HG03196 (cell line): ENCODE data around the gene PTP4A2.
A peak's percentile ranks its signal among the peaks of the same experiment; 100 is the strongest.

Experiments
- ATAC-seq: cut with Tn5 transposase; IDR thresholded peaks from one replicate; pipeline ENCODE4 v1.9.1; 2021; ENCODE audit not compliant: unreplicated experiment

Gene PTP4A2

DNA sequence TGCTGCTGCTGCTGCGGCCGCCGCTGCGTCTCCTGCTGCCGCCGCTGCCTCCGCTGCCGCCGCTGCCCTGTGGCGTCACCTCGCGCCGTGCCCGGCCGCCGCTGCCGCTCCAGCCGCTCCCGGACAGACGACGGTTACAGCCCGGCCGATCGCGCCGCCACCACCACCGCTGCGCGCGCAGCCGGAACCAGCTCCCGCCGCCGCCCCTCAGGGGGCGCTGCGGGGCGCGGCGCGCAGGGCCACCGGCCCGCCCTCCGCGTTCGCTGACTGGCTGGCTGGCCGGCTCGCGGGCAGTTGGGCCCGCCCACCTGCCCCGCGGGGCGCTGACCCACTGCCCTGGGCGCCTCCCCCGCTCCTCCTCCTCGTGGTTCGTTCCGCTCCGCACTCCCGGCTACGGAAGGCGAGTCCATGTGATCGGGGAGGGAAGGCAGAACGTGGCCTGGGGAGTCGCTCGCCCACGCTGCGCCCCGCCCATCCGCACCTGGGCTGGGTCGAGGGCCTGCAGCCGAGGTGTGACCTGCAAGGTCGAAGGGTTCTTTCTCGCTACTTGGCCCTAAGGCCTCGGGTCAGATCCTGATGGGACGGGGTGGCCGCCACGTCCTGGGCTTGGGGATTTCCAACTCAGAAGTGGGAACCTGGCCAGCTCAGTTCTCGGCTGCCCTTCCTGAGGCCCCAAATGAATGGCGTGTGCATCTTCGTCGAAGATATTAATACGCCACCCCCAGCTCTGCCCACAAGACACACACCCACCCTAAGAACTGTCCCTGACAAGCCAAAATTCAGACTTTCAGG, at the start of gene PTP4A2:
Gene PTP4A2, minus strand, starts transcription at position 185 of the 792 bp plus-strand sequence. CDS start 19,303 bp downstream, outside the sequence.
- peak; percentile 68 for ATAC-seq

DNA sequence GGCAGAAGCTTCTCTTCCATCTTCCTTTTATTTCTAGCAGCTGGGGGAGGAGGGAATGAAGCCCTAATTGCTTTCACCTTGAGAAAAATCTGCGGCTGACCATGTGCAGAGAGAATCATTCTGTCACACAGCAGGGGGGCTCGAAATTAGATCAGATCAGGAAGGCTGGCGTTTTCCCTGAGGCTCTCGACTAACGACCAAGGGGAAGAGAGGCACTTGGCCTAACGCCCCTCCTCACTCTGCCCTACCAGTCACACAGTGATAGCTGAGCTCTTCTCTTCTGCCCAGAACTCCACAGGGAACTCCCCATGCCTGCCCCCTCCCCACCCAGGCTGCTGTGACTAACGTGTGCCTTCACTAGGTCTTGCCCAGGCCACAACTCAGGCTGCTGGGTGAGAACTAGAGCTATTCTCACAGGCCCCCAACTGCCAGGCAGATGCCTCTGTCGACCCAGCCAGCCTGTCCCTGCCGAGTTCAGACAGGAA, 49.0 kb upstream of the PTP4A2 start:
- ATAC-seq: no peak

DNA sequence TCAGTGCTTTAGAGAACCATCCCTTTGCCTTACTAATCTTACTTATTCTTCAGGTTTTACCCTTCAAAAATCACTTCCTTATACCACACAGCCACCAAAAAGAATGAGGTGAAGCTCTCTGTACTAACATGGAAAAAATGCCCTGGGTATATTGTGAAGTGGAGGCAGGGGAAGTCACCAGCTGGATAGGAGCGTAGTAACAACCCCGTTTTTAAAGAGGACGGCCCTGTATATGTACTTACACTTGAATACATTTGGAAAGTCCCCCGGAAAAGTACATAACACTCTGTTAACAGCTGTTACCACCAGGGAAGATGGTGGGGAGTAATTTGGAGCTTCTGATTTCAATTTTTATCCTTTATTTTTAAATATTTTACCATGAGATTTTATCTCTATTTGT, 47.3 kb upstream of the PTP4A2 start:
- ATAC-seq: peak; percentile 44

DNA sequence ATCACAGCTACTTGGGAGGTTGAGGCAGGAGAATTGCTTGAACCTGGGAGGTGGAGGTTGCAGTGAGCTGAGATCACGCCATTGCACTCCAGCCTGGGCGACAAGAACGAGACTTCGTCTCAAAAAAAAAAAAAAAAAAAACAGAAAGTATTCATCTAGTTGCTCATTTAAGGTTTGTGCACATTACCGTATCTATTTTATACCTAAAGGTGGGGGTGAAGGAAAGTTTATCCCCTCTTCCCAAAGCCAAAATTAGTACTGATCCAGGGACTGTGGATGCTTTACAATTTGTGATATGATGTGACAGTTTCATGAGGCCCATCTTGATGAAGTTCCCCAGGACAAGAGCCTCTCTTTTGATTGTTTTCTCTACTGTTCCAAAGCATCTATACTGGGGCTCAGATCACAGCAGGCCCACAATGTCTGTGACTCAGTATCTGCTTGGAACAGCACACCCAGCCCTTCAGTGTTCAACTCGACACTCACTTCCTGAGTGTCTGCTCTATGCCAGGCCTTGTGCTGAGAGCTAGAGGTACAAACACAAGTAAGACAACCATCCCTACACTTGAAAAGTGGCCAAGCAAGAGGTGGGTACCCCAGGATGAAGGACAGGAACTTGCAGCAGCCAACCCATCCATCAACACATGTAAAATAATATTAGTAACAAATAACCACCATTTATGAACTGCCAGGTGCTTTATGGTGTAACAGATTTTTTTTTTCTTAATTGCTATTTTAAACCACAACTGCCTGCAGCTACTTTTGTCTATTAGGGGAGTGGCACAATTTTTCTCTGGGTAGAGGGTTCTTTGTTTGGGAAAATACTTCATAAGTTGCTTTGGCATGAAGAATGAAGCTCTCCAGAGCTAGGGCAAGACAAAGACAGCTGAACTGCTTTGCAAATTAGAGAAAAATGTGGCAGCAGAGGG, 46.5 kb upstream of the PTP4A2 start:
- ATAC-seq: no peak

DNA sequence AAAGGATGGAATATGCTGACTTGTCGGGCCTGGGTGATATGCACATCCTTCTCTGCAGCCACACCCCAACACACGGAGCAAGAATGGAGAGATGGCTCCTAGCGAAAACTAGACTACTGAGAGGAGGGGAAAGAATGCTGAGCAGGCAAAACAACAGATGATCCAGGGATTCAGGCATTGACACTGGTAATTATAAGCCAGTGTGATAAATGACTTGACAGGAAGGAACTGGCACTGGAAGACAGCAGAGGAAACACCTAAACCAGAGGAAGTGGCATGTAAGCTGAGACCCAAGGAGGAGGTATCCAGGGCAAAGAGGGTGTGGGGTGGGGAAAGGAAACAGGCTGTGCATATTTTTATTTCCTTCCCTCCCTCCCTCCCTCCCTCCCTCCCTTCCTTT, 43.8 kb upstream of the PTP4A2 start:
- no peak for ATAC-seq

DNA sequence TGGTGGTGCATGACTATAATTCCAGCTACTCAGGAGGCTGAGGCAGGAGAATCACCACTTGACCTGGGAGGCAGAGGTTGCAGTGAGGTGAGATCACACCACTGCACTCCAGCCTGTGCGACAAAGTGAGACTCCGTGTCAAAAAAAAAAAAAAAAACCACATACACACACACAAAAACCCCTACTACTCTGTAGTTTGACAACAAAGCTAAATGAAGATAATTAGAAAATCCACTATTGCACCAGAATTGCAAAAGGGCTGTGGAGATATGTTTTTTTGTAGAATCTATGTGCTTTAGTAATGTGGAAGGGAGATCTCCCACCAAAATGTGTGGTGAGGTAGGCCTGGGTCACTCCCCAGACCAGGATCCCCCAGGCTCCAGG, 43.3 kb upstream of the PTP4A2 start:
- ATAC-seq: no peak

DNA sequence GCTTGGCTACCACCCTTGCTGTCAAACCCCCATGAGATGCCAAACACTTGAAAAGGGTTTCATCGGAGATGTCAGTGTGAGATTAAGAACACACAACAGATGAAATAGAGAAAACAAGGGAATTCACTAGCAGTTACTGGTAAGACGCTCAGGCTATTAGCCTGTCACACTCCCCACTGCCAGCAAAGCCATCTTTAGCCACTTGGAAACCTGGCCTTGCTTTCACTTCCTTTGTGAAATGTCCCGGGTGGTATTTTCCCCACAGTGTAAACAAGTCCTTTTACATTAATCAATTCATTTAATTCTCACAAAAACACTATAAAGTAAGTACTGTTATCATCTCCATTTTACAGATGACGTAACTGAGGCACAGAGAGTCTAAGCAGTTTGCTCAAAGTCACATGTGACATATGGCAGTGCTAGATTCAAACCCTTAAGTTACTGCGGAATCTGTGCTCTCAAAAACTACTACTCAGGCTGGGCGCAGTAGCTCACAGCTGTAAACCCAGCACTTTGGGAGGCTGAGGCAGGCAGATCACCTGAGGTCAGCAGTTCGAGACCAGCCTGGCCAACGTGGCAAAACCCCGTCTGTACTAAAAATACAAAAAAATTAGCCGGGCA, 42.8 kb upstream of the PTP4A2 start:
- no peak for ATAC-seq

DNA sequence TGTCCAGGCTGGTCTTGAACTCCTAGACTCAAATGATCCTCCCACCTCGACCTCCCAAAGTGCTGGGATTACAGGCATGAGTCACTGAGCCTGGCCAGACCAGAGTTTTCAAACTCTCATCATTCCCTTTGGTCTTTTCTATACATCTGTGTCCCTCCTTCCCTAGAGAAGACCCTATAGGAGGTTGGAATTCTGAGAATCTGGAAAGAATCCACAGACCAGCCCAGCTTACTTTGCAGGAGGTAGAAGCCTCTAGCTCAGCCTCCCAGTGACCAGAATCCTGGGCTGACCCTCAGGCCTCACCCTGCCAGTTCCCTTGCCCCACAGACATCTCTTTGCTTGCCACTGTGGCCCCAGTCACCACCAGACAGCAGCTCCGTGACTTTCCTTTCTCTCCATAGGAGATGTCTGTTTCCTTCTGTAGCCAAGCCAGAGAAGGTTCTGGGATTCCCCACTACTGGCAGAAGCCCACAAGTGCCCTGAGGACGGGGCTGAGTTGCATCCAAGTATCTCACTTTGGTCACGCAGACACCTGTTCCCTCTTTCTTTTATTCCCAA, 40.8 kb upstream of the PTP4A2 start:
- no peak for ATAC-seq

DNA sequence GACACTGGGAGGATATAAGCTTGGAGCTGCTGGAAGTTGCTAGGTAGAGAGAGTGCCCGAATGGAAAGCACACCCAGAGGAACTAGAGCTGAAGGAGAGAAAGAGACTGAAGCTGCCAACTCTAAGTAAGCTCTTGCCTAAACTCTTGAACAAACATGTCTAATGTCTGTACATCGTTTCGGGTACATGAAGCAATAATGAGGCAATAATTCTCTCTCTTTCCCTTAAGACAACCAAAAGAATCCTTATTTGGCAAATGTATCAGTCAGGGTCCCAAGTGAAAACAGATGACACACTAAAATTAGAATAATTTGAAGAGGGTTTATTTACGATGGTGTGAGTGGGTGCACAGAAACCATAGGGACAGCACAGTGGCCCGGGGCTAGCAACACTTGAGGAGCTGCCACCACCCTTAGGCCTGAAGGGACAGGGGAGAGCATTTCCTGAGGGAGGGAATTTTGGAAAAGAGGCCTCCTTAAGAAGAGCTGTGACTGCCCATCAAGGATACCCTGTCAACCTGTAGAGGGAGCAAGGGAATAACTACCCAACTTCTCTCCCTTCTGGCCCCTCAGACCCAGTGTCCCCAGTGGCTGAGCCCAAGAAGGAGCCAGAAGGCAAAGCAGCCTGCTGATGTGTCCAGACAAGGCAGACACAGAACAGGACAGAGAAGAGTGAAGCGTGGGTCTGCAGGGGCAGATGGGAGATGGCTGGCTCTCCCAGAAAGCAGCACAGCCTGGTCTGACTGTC, 39.4 kb upstream of the PTP4A2 start:
- no peak for ATAC-seq

DNA sequence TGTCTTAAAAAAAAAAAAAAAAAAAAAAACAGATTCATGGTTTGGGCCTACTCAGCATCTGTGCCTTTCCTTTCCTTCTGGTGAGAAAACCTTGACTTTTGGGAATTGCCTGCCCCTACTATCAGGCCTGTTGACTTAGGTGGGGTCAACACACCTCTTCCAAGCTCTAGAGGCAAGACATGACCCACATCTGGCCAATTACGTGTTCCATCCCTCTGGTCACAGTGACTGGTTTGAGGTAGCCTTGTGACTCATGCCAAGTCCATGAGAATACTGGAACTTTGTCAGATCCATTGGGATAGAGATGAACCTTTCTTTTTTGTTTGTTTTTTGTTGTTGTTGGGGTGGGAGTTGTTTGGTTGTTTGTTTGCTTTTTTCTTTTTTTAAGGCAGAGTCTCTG, 38.2 kb upstream of the PTP4A2 start:
- ATAC-seq: no peak

DNA sequence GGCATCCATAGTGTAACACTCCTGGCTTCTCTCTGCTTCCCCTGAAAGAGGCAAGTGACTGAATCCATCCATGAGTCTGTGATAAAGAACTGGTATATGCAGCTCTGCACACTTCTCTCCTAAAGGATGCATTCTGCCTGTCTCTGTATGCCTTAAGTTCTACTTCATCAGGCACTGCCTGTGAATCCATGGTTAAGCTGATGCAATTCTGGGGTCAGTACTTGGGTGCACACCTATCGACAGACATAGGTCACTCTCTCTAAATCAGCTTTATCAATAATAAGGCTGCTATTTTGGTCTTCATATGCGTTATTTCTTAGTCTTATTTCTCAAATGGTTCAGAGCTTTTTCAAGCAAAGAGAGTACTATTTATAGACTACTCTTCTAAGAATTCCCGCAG, 32.7 kb upstream of the PTP4A2 start:
- ATAC-seq: no peak

DNA sequence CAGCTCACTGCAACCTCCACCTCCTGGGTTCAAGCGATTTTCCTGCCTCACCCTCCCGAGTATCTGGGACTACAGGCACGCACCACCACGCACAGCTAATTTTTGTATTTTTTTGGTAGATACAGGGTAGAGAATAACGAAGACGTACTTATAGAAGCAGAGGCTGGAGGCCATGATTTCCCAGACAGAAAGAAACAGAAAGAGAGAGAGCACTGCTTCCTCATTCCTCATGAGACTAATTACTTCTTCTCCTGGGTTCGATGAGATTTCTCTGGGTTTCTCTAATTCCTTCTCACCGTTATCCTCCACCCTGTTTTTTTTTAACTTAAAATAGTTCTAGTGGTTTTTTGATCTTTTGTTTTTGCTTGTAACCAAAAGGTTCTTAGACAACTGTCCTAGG, 23.4 kb upstream of the PTP4A2 start:
- ATAC-seq: no peak

DNA sequence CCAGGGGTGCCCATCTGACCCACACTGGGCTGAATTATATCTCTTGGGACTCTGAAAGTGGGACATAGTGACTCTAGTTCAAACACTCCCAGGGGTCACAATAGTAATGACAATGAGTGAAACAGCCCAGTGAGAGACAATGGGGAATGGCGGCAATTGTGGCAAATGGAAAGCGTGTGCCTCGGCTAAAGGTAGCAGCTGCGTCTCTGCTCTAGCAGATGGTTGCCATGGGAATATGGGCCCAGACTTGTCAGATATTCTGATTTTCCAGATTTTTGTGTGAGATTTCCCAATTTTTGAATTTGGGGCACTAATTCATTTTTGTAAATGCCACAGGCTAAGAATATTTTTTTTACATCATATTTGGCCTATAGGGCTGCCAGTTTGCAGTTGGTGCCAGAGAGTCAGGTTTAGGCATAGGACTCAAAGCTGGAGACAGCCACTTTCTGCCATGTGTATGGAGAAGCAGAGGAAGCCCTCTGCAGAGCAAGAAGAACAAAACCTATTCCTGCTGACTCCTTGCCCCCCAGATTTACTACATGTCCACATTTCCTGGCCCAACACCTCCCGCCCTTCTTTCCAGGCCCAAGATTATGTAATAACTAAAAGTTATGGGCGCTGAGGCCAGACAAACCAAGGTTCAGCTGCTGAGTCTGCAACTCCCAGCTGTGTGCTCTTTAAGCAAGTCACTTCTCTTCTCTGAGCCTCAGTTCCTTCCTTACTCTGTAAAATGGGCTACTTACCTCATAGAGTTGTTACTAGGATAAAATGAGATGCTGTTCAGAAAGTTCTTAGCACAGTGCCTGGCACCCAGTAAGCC, 21.6 kb upstream of the PTP4A2 start:
- ATAC-seq: no peak

DNA sequence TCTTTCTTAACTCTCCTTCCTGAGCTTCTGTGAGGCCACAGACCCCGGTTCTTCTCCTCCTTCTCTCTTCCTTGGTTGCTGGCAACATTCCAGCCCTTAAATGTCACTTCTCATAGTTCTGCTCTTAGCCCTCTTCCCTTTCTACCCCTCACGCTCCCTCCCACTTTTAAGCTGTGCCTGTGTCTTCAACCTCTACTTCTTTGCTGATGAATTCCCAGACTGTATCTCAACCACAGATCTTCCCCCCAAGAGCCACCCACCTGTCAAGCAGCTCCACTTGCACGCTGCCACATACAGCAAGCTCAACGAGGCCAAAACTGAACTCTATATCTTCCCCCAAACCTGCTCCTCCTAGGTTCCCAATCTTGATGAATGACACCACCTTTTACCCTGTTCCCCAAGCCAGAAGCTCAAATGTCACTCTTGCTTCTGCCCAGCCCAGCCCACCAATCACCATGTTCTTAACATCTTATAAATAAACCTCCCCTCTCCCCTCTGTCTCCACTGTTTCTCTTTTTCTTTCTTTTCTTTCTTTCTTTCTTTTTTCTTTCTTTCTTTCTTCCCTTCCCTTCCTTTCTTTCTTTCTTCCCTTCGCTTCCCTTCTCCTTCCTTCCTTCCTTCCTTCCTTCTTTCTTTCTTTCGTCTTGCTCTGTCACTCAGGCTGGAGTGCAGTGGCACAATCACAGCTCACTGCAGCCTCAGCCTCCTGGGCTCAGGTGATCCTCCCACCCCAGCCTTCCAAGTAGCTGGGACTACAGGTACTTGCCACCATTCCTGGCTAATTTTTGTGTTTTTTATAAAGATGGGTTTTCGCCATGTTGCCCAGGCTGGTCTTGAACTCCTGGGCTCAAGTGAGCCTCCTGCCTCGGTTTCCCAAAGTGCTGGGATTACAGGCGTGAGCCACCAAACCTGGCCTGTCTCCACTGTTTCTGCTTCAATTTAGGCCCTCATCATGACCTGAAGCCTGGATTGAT, 19.8 kb upstream of the PTP4A2 start:
- no peak for ATAC-seq

DNA sequence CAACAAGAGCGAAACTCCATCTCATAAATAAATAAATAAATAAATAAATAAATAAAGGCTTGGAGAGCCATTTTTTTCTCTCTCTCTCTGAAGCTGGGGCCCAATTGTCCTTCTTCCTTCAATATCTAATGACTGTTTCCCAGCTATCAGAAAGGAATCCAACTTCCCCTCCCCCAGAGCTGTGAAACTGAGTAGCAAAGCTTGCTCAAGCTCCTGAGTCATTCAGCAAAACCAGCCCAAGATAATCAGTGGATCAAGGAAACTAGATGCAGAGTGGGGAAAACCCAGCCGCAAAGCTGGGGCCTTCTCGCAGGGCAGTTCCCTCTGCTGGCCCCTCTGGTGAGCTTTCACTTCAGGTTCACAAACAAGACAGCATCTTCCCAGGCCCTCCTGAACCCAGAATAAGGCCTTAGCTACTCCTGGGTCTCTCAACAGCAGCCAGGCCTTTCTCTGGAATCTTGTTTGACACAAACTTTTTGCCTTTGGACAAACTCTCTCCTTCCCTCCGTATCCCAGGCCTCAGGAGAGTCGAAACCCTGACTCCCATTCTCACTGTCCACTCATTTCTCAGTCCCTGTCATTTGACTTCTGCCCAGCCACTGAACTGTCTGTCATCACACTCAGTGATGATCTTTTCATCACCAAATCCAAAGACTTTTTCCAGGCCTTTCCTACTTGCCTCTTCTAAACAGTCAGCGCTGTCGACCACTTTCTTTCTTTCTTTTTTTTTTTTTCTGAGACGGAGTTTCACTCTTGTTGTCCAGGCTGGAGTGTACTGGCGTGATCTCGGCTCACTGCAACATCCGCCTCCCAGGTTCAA, 18.0 kb upstream of the PTP4A2 start:
- peak; percentile 75 for ATAC-seq

DNA sequence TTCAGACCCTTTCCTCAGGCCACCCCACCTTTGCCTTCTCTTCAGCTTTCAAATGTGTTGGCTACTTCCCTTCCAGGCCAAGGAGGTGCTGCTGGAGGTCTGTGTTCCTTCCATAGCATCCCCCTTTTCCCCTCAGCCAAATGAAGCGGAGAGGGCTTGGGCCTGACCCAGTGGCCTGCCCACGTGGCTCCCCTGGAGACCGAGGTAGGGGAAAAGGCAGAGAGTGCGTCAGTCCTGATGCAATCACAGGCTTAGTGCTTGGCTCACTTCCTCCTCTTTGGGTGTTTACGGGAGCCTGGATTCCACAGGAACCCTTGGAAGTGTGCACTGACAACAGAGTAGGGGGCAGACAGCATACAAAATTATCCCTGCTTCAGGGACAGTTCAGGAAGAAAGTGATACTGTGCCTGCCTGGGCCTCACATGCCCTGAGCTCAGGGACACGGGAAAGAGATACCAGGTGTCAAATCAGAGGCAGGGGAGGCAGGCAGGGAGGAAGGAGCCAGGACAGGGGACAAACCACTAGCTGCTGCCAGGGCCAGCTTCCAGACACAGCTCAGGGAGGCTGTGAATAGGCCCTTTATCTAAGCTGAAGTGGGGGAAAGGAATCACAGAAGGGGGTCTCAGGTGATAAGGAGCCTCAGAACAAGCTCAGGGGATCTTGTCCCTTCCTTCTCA, 16.6 kb upstream of the PTP4A2 start:
- ATAC-seq: no peak

DNA sequence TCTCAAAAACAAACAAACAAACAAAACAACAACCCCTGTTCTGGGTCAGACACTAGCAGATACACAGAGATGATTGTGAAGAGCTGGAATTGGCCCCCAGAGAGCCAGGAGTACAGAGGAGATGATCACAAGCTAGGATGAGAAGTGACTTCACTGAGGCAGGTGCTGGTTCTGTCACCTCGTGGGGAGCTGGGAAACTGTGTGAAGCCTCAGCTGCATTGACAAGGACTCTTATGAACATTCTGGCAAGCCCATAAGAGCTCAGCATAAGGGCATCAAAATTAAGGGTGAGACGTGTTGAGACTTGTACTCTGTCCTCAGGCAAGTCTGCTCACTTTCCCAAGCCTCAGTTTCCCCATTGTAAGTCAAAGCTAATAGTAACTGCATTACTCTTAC, 14.7 kb upstream of the PTP4A2 start:
- no peak for ATAC-seq
